Measurements from ENCODE around the gene OR51A4.
"Not testable (repeated sequence)": the region's sequence is repeated elsewhere in the genome, so short reads cannot be mapped to it uniquely, and the experiment has no call there.

OR51A4 gene, protein sequence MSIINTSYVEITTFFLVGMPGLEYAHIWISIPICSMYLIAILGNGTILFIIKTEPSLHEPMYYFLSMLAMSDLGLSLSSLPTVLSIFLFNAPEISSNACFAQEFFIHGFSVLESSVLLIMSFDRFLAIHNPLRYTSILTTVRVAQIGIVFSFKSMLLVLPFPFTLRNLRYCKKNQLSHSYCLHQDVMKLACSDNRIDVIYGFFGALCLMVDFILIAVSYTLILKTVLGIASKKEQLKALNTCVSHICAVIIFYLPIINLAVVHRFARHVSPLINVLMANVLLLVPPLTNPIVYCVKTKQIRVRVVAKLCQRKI

DNA sequence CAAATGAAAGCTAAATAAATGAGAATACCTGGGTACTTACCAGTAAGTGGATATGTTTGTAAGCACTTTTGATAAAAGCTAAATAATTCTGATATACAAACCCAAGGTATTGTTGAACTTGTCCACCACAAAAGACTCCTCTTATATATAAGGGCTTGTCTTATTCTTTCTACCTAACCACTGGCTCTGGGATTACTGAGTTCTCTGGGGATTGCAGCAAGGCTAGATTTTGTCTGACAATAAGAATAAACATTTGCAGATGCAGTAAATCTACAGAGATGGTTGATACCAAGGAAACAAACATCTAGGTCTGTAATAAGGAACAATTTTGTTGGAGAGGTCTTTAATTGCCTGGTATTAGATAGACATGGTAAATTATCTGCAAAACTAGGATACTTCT is at the start of gene OR51A4:
OR51A4 (minus strand) TSS at position 101 of the 400 bp plus-strand sequence. CDS start 505 bp downstream, outside the sequence.
- DNase-seq (ENCODE audit: low read depth) = no peak

DNA sequence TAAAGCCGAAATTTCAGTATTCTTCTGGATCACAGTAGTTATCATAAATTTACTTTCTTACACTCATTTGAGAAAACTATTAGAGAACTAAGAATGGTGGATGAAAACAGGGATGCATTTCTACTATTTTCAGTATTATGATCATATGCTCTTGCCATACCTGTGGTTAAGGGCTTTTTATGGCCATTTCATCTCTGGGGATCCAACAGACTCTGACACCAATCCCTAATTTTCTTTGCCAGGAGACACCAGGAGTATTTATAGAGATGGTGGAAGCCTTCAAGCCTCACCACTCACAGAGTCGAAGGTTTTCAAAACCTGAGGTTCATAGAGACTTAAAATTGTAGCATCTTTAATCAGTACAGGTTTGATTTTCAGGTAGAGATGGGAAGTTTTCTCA is 47.1 kb upstream of the OR51A4 start, which contains the start of gene OR51L1:
OR51L1 (plus strand) TSS at position 301 of the 400 bp plus-strand sequence. CDS start 4,132 bp downstream, outside the sequence.
- no peak for DNase-seq (ENCODE audit: low read depth)

DNA sequence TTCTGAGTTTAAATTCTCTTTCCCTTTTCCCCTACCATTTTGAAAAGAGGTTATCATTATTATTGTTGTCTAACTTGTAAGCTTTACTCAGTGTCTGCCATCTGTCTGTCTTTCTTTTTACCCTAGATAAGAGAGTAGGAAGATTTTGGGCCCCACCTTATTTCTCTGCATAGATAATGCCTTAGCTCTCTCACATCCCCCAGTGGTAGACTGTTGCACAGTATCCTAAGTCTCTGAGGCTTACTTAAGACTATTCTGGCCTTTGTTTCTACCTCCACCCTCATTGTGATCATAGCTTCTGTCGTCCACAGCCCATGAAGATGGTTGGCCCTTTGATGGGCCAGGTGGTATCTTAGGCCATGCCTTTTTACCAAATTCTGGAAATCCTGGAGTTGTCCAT is 43.7 kb upstream of the OR51A4 start:
- DNase-seq (ENCODE audit: low read depth) = no peak

DNA sequence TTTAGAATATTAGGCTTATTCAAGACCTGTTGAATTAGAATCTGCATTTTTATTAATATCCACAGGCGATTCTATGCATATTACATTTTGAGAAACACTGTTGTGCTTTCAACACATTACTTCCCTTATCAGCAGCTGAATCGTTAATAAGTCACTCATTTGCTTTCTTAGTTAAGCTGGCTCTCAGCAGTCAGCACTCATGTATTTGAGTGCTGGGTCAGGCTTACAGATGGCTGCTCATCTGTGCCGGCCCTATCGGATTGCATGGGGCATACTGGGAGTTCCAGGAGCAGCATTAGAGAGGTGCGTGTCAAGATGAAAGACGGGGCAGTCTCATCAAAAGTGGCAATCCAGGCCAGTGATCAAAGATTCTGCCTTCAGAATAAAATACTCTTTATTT is 36.4 kb upstream of the OR51A4 start:
- DNase-seq (ENCODE audit: low read depth) = no peak

DNA sequence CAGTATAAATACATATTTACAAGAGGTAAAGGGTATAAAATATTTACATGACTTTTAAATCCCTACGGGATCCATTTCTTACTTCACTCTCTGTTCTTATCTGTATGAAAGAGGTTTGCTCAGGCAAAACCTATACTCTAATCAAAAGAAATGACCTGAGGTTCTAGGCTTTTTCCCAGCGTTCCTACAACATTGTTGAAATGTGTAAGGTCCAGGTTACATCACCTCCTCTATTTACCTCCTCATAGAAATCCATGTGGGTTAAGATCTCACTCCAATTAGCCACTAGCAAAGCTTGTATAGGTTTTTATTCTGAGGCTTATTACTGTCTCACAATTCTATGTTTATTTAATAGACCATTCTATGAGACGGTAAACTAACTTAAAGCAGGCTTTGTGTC is 35.3 kb upstream of the OR51A4 start:
- DNase-seq (ENCODE audit: low read depth) = no peak

DNA sequence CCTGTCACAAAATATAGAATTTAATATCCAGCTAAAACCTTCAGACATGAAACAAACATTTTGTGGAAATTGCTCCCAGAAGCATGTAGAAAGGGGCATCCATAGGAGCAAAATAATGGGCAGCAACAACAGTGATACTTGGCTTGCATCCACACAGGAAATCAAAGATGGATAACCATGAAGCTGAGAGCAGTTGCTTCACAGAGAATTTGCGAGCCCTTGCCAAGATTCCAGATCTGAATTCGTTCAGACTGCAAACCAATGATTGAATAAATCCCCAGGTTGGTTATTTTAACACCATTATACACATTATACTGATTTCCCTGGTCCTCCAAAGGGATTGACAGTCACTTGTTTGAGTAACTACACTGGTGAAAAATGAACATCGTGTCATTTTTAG is 31.6 kb upstream of the OR51A4 start:
- DNase-seq (ENCODE audit: low read depth) = no peak

DNA sequence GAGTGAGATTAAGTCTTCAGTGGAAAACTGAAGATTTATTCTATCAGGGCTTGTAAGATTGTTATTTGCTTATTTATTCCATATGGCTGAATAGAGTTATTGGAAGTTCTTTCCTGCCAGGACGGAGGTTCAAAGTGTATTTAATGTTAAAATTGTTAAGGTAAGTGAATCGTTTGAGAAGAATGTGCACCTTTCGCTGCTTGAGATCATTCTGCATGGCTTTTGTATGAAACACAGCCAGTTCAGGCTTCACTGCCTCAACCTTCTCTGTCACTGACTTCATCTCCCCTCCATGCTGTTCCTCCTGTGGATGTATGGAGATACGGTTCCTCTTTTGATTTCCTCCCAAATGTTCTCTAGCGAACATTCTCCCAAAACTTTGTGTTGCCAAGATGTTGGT is 28.0 kb upstream of the OR51A4 start:
- DNase-seq (ENCODE audit: low read depth) = no peak

DNA sequence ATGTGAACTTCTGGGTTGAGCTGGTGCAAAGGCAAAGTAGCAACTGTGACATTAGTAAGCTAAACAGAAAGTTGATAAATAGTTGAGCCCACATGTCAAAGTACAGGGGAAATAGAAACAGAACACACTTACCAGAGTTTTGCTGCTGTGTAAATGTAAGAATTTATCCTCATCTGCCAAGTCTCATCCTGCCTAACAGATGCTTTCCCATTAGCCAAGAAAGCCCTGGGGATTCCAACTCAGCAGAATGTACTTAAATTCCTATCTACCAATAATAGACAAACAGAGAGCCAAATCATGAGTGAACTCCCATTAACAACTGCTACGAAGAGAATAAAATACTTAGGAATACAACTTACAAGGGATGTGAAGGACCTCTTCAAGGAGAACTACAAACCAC is 15.4 kb upstream of the OR51A4 start:
- DNase-seq (ENCODE audit: low read depth) = no peak

DNA sequence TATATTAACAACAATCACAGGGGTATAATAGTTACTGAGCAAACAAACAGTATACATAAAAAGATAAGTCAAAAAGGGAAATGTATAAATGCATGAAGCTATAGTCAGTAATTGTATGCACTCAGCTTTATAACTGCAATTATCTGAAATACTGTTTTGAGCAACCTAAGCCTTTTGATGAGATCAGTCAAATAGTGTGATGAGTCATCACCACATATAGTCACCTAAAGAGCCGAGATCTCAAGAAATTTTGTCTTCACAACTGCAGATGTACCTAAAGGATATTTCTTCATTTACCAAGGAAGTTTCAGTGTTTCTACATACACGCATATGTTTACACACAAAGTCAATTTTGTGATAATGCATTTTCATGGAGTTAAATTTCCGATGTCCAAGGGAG is 13.5 kb upstream of the OR51A4 start:
- DNase-seq (ENCODE audit: low read depth) = no peak

DNA sequence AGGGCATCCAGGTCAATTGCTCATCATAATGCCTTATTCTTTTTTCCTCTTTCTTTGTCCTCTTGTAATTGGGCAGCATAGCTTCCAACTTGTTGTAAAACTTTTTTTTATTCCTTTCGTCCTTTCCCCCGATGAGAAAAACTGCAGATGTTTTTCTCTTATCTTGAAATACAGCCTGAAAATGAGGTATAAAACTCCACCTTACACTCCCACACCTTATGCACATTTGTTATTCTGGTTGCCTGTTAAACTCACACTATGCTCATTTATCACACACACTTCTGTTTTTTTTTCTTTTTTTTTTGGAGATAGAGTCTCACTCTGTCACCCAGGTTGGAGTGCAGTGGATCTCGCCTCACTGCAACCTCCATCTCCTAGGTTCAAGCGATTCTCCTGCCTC is 10.0 kb upstream of the OR51A4 start:
- no peak for DNase-seq (ENCODE audit: low read depth)

DNA sequence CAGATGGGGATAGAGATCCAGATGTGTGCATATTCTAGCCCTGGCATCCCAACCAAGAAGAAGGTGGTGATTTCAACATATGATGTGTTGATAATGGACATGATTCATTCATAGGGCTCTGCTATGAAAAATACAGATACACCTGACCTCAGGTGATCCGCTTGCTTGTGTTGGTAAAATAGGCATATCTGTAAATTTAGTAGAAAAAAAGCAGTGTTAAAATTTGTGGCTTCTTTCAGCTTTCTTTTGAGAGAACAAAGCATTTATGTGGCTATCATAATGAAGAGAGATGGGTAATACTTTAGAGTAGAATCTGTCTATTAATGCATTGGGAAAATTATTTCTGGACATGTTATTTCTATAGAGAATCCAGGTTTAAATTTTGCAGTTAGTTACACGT is 8.2 kb upstream of the OR51A4 start, which contains the start of gene OR51A2:
OR51A2 (minus strand) TSS at position 101 of the 400 bp plus-strand sequence; CDS start at position 101, 0 bp downstream.
- DNase-seq (ENCODE audit: low read depth) = not testable (repeated sequence)

DNA sequence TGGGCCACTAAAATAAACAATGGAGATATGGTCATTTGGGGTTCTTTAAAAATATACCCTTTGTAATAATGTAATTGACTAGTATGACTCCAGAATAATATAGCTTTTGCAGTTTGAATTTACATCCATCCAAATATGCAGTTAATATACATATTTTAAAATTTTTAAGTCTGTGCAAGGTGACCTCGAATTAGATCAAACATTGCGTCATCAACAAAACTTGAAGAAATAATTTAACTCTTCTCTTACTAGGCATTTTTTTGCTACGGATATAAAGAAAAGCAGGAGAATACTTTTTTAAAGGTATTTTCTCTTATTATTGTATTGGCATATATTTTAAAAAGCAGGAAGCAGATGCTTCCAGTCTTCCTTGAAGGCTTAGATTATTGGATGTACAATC is 10.7 kb downstream of the OR51A4 start:
- DNase-seq (ENCODE audit: low read depth) = no peak

DNA sequence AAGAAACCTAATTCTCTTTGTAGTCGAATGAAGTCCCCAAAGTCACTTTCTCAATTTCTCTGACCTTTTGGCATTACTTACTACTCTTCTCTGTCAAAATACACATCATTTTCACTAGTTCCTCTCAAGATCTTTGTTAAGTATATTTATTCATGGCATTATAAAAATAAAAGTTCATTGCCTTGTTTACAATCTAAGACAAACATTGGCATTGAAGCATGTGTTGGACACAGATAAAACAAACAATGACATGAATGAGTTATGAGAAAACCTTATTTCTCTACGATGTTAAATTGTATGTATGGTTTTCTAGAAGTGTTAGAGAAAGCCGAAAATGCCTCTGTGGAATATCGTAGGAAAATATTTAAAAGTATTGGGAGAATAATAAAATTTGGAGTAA is 14.7 kb downstream of the OR51A4 start:
- no peak for DNase-seq (ENCODE audit: low read depth)

DNA sequence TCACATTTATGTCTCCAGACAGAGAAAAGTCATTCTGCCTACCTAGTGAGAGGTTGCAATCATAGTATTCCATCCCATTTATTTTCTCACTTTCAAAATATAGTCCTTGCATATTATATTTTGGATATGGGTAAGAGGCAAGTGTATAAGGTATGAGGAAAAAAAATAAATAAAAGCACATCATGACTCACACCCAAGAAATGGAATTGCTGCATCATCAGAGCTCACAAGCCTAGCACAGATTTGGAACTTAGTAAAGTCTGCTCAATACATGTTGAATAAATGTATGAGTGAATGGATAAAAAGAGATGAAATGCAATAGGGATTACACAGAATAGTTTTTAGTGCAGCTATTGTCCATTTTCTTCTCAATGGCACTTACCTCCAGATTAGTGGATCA is 20.8 kb downstream of the OR51A4 start:
- DNase-seq (ENCODE audit: low read depth) = no peak

DNA sequence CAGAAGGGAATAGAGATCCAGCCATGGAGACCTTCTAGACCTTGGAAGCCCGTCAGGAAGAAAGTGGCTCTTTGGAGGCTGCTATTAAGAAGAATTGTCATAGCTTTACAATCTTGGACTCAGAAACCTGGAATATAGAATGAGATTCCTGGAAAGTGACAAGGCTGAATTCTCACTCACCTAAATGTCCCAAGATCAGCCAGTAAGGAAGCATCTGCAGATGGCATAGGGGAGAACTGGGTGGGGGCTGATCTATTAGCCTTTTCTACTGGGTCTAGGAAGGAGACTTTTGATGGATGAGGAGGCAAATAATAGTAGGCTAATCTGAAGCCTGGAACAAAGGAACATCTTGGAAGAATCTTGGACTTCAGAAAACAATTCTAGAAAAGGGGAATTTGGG is 23.2 kb downstream of the OR51A4 start, which contains the start of gene OR51G1:
OR51G1 (minus strand) TSS at position 101 of the 400 bp plus-strand sequence; CDS start at position 101, 0 bp downstream.
- no peak for DNase-seq (ENCODE audit: low read depth)

DNA sequence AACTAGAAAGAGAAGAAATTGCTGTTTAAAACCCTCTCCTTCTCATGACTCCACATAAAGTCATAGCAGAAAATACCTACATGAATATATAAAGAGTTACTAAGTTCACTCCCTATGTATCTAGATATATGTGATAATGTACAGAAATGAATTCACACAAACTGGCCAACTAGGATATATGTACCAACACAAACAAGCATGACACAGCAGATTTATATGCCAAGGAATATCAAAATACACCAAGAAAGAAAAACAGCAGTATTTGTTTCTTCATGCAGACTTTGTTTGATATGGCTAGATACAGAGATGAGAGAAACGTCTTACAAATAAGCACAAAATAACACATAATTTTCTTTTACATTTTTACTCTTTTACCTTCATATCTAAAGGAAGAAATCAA is 25.1 kb downstream of the OR51A4 start:
- DNase-seq (ENCODE audit: low read depth) = no peak

DNA sequence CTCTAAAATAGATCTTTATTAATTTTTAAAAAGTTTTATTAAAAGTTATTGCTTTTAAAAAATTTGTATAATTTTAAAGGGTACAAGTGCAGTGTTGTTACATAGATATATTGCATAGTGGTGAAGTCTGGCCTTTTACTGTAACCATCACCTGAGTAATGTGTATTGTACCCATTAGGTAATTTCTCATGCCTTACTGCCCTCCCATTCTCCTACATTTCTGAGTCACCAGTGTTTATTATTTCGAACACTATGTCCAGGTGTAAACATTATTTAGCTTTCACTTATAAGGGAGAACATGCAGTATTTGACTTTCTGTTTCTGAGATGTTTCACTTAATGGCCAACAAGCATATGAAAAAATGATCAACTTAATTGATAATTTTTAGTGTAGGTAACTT is 25.6 kb downstream of the OR51A4 start:
- DNase-seq (ENCODE audit: low read depth) = no peak

DNA sequence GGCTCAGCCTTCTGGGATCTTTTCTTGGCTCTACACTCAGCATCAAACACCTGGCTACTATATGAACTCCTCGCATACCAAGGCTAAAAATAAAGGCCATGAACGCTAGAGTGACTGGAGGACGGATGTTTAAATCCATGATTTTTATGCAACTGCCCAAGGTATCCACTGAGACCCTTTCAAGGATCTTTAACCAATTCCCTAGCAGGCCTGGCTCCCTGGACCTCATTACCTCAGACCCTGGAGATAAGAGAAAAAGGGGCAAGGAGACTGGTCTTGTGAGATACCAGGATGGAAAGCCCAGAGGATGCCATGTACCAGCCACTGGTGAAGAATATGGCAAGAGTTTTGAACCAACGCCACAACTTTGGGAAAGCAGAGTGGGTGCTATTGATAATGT is 28.2 kb downstream of the OR51A4 start, which contains the start of gene OR51G2:
OR51G2 (minus strand) TSS at position 101 of the 400 bp plus-strand sequence. CDS start 3,687 bp downstream, outside the sequence.
- no peak for DNase-seq (ENCODE audit: low read depth)

DNA sequence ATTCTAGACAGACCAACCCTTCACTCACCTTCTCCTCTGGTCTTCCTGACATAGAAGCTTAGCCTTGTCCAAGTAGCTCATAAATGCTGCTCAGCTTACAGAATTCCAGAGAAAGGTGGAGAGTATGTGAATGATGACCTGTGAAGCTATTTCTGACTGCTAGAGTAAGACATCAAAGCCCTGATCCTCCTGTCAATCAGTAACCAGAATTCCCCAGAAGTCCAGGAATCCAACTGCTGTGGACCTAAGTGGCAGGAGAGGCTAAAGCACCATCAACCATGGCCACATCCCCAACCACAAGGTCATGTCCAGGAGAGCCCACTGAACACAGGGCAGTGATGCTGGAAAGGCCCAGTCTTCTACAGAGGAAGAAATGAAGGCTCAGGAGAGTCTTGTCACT is 30.8 kb downstream of the OR51A4 start:
- DNase-seq (ENCODE audit: low read depth) = no peak

DNA sequence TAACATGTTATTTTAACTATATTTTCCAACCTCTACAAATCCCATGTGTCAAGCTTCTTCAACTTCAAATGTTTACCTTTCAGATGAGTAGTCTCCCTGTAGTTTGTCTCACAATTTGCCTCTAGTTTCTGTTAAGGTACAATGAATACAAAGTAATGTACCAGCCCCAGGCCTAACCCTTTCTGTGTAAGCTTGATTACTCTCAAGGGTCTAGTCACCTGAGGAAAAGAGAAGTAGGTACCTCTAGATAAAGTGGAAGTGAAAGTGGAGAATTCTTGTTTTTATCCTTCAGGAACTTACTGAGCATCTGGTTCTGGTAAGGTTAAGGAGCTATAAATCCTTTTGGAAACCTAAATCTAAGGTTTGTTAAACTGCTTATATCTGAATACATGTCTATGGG is 43.9 kb downstream of the OR51A4 start, which contains the start of gene OR51A7:
OR51A7 (plus strand) TSS at position 300 of the 400 bp plus-strand sequence. CDS start 3,587 bp downstream, outside the sequence.
- no peak for DNase-seq (ENCODE audit: low read depth)

Data from activated T-helper 1 cell treated with Interleukin-2 at 50 U/mL for 16 hours (primary cell).